ENCODE data around the gene DYRK2. TPM values are rescaled to one million over a fixed set of nuclear protein-coding genes. Genes with fewer than 3 reads are reported as not detected.

Gene DYRK2
- total and polyA plus RNA-seq, 10 of the 15 experiments (the other 5 are each of a cell fraction or from before 2014, with no cell fraction given) = 3.1 to 35.9 (median 12.2) TPM

- H2AFZ ChIP-seq (ENCODE audit: control insufficient read depth, low read depth, low read length) = no peak overlapping the region
- no peaks in the 10 kb centered on the region for H3K9me3 ChIP-seq (replicated peaks; ENCODE audit: control insufficient read depth, insufficient read depth, low read length)
- SMC1A ChIA-PET (ENCODE audit: uncharacterized antibody, unreplicated experiment) = no interaction called here
- FAIRE-seq = no peak
- no peak for ATAC-seq
- H3K36me3 ChIP-seq (ENCODE audit: control insufficient read depth in 2 of 2, insufficient read depth in 2 of 2, low read length in 1 of 2) = no peaks in the 10 kb centered on the region
- POLR2A ChIA-PET = no interaction called here
- no peak overlapping the region for H3K9ac ChIP-seq (ENCODE audit: control insufficient read depth, insufficient read depth, low read length)
- RAD21 ChIA-PET (ENCODE audit: unreplicated experiment) = no interaction called here
- CTCF ChIA-PET = no interaction called here
- H3K4me1 ChIP-seq (ENCODE audit: control insufficient read depth, insufficient read depth, low read length) = no peaks in the 10 kb centered on the region
- no peak for DNase-seq (ENCODE audit: low read depth, low spot score)
- H3K27ac ChIP-seq (ENCODE audit: control insufficient read depth, insufficient read depth) = no peak overlapping the region
- H4K20me1 ChIP-seq (ENCODE audit: control insufficient read depth, insufficient read depth) = no peaks in the 10 kb centered on the region
- 100% methylated on average over 1 of the region's 1 CpG for WGBS (ENCODE audit: insufficient coverage, insufficient replicate concordance, low lambda C conversion rate, missing lambda C conversion rate)
- intact Hi-C loops (cut with micrococcal nuclease; ENCODE audit: unreplicated experiment) = no loop called here
- in situ Hi-C loops (cut with MboI) = no loop called here
- no peaks in the 10 kb centered on the region for H3K27me3 ChIP-seq (replicated peaks in 1 of 2; ENCODE audit: control insufficient read depth in 2 of 2, insufficient read depth in 2 of 2, low read length in 1 of 2)
- H3K4me3 ChIP-seq = no peak overlapping the region
- TF ChIP-seq LARP7 (IDR thresholded peaks at IDR 0.05) = no peak
- no peak for TF ChIP-seq IKZF2 (IDR thresholded peaks at IDR 0.05)
- TF ChIP-seq PML (IDR thresholded peaks at IDR 0.05; ENCODE audit: low read length) = no peak
- no peak for TF ChIP-seq SMAD1 (IDR thresholded peaks at IDR 0.05; ENCODE audit: low read depth, partially characterized antibody)
- no peak for TF ChIP-seq DPF2 (IDR thresholded peaks at IDR 0.05)
- TF ChIP-seq TCF3 (IDR thresholded peaks at IDR 0.05; ENCODE audit: borderline replicate concordance, insufficient read depth, low read depth, low read length) = no peak
- TF ChIP-seq RFX5 (IDR thresholded peaks at IDR 0.05; ENCODE audit: low read depth, low read length) = no peak
- TF ChIP-seq, protein P1, sequence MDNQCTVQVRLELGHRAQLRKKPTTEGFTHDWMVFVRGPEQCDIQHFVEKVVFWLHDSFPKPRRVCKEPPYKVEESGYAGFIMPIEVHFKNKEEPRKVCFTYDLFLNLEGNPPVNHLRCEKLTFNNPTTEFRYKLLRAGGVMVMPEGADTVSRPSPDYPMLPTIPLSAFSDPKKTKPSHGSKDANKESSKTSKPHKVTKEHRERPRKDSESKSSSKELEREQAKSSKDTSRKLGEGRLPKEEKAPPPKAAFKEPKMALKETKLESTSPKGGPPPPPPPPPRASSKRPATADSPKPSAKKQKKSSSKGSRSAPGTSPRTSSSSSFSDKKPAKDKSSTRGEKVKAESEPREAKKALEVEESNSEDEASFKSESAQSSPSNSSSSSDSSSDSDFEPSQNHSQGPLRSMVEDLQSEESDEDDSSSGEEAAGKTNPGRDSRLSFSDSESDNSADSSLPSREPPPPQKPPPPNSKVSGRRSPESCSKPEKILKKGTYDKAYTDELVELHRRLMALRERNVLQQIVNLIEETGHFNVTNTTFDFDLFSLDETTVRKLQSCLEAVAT (IDR thresholded peaks at IDR 0.05) = no peak
- no peak for TF ChIP-seq CBX3 (IDR thresholded peaks at IDR 0.05; ENCODE audit: borderline replicate concordance, low read depth)
- H3K79me2 ChIP-seq (ENCODE audit: control insufficient read depth, insufficient read depth, low read length) = no peaks in the 10 kb centered on the region
- no peak overlapping the region for H3K4me2 ChIP-seq (ENCODE audit: control insufficient read depth, insufficient read depth)
- no TSS peak for BruUV-seq (replicated peaks)
Observed at GRCh38 chr12:67681941-67682620, 33.5 kb downstream of the DYRK2 start.
